MM.1S (cell line): Measurements from ENCODE around the gene TAF5.

Experiments used
- EZH2 ChIP-seq: fragments of 300-600 bp; sonication (generic); optimal IDR thresholded peaks from 2 replicates; pipeline ENCODE3; 2017; ENCODE audit warnings: low read depth, mild to moderate bottlenecking, antibody characterized with exemption, low read length, mixed read lengths
- EZH2phosphoT487 ChIP-seq: fragments of 300-600 bp; sonication (generic); IDR thresholded peaks from 2 replicates; pipeline ENCODE4 v1.6.1; 2018; ENCODE audit warnings: antibody characterized with exemption, low read length

DNA sequence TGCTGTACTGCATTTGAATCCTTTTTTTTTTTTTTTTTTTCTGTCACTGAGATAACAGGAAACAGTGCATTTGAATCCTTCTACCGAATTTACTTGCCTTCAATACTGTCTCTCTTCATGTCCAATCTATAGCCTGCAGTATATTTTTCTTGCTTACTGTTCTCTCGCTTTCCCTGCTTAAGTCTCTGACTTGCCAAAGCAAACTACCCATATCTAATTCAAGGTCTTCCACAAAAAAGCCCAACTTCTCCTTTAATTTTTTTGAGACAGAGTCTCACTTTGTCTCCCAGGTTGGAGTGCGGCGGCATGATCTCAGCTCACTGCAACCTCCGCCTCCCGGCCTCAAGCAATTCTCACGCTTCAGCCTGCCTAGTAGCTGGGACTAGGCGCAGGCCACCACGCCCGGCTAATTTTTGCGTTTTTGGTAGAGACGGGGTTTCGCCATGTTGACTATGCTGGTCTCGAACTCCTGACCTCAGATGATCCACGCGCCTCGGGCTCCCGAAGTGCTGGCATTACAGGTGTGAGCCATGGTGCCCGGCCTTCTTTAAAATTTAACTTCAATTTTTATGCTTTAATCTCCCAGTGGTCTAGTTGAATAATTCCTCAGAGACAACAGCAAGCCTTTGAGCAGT is 29.5 kb downstream of the TAF5 start:
- no peak for TF ChIP-seq EZH2
- TF ChIP-seq EZH2phosphoT487 = no peak
